Effector memory CD8-positive, alpha-beta T cell (primary cell): ENCODE data around the gene LDLRAD3.

ENCODE experiments used
- ATAC-seq: fragments of 150-1000 bp; cut with Tn5 transposase; replicated peaks from 2 replicates; pipeline ENCODE4 v1.10.0; 2021; ENCODE audit warnings: mild to moderate bottlenecking, moderate library complexity
- DNase-seq, 3 experiments: peaks; one replicate each; pipeline ENCODE4 v3.0.0; 2021
- H3K27ac Mint-ChIP-seq, 2 donors: one replicate each; pipeline ENCODE4 v1.8.0; 2022; ENCODE audit warnings: mild to moderate bottlenecking in 2 of 2, mixed read lengths in 2 of 2, moderate library complexity in 2 of 2
- H3K27me3 Mint-ChIP-seq, 2 donors: one replicate each; pipeline ENCODE4 v1.8.0; 2022; ENCODE audit warnings: mixed read lengths in 2 of 2
- H3K36me3 Mint-ChIP-seq: one replicate; pipeline ENCODE4 v1.8.0; 2022; ENCODE audit warnings: mild to moderate bottlenecking, moderate library complexity, mixed read lengths; ENCODE audit not compliant: insufficient read depth
- H3K4me1 Mint-ChIP-seq, 2 donors: one replicate each; pipeline ENCODE4 v1.8.0; 2022; ENCODE audit warnings: low read depth in 2 of 2, mixed read lengths in 2 of 2
- H3K4me3 Mint-ChIP-seq, 2 donors: one replicate each; pipeline ENCODE4 v1.8.0; 2022; ENCODE audit warnings: mild to moderate bottlenecking in 2 of 2, mixed read lengths in 2 of 2, moderate library complexity in 2 of 2
- H3K9me3 Mint-ChIP-seq, 2 donors: one replicate each; pipeline ENCODE4 v1.8.0; 2022; ENCODE audit warnings: mixed read lengths in 2 of 2

The LDLRAD3 gene

GRCh38 chr11:35950082-35950481 is 6.2 kb downstream of the LDLRAD3 start:
- no peak for DNase-seq
- Mint-ChIP-seq H3K4me3 (no peak overlapping the region), H3K27me3 (peaks cover 36 to 61% of the 10 kb centered on the region in 2 donors), H3K27ac (no peak overlapping the region), H3K9me3 (no peaks in the 10 kb centered on the region), H3K36me3 (no peaks in the 10 kb centered on the region), H3K4me1 (peaks cover 0 to 4% of the 10 kb centered on the region in 2 donors)
- no peak for ATAC-seq

- H3K27me3 Mint-ChIP-seq: peaks cover 27 to 45% of the 10 kb centered on the region in 2 donors
- H3K9me3 Mint-ChIP-seq: no peaks in the 10 kb centered on the region
- no peaks in the 10 kb centered on the region for H3K4me1 Mint-ChIP-seq
- no peak overlapping the region for H3K27ac Mint-ChIP-seq
- H3K36me3 Mint-ChIP-seq: no peaks in the 10 kb centered on the region
- no peak overlapping the region for H3K4me3 Mint-ChIP-seq
- DNase-seq (no peak), ATAC-seq (no peak)
Measured at GRCh38 chr11:35951680-35952079, 7.8 kb downstream of the LDLRAD3 start.

GRCh38 chr11:35953081-35953760 is 9.4 kb downstream of the LDLRAD3 start:
- DNase-seq: no peak
- Mint-ChIP-seq H3K9me3 (no peaks in the 10 kb centered on the region), H3K4me1 (no peaks in the 10 kb centered on the region), H3K27me3 (peaks cover 20 to 34% of the 10 kb centered on the region in 2 donors), H3K27ac (no peak overlapping the region), H3K4me3 (no peak overlapping the region), H3K36me3 (no peaks in the 10 kb centered on the region)
- ATAC-seq: no peak

GRCh38 chr11:35954205-35954604 is 10.3 kb downstream of the LDLRAD3 start:
- Mint-ChIP-seq H3K27me3 (peaks cover 13 to 24% of the 10 kb centered on the region in 2 donors), H3K4me3 (no peak overlapping the region), H3K9me3 (no peaks in the 10 kb centered on the region), H3K4me1 (no peaks in the 10 kb centered on the region), H3K36me3 (no peaks in the 10 kb centered on the region), H3K27ac (no peak overlapping the region)
- ATAC-seq (no peak), DNase-seq (no peak)

GRCh38 chr11:35955636-35956035 is 11.8 kb downstream of the LDLRAD3 start:
- Mint-ChIP-seq H3K4me3 (no peak overlapping the region), H3K27ac (no peak overlapping the region), H3K4me1 (no peaks in the 10 kb centered on the region), H3K9me3 (no peaks in the 10 kb centered on the region), H3K36me3 (no peaks in the 10 kb centered on the region), H3K27me3 (peaks cover 13% of the 10 kb centered on the region in 2 donors)
- ATAC-seq: no peak
- DNase-seq: no peak

- ATAC-seq: no peak
- H3K27ac Mint-ChIP-seq: no peak overlapping the region
- H3K4me3 Mint-ChIP-seq: no peak overlapping the region
- no peak for DNase-seq
- H3K27me3 Mint-ChIP-seq: peaks cover 24 to 26% of the 10 kb centered on the region in 2 donors
- no peaks in the 10 kb centered on the region for H3K9me3 Mint-ChIP-seq
- no peaks in the 10 kb centered on the region for H3K36me3 Mint-ChIP-seq
- H3K4me1 Mint-ChIP-seq: no peaks in the 10 kb centered on the region
Measured at GRCh38 chr11:35962369-35963138, 18.7 kb downstream of the LDLRAD3 start.

GRCh38 chr11:35963911-35964310 is 20.0 kb downstream of the LDLRAD3 start:
- no peaks in the 10 kb centered on the region for H3K9me3 Mint-ChIP-seq
- H3K36me3 Mint-ChIP-seq: no peaks in the 10 kb centered on the region
- DNase-seq: no peak
- H3K27me3 Mint-ChIP-seq: peaks cover 24 to 26% of the 10 kb centered on the region in 2 donors
- H3K27ac Mint-ChIP-seq: no peak overlapping the region
- no peak overlapping the region for H3K4me3 Mint-ChIP-seq
- H3K4me1 Mint-ChIP-seq: no peaks in the 10 kb centered on the region
- no peak for ATAC-seq

- no peak overlapping the region for H3K27ac Mint-ChIP-seq
- ATAC-seq (no peak), DNase-seq (no peak)
- H3K4me1 Mint-ChIP-seq: no peaks in the 10 kb centered on the region
- no peak overlapping the region for H3K4me3 Mint-ChIP-seq
- peaks cover 24 to 26% of the 10 kb centered on the region in 2 donors for H3K27me3 Mint-ChIP-seq
- no peaks in the 10 kb centered on the region for H3K36me3 Mint-ChIP-seq
- H3K9me3 Mint-ChIP-seq: no peaks in the 10 kb centered on the region
Measured at GRCh38 chr11:35964841-35965240, 21.0 kb downstream of the LDLRAD3 start.

- Mint-ChIP-seq H3K27me3 (peaks cover 27 to 35% of the 10 kb centered on the region in 2 donors), H3K36me3 (peaks cover 2% of the 10 kb centered on the region), H3K4me1 (no peaks in the 10 kb centered on the region), H3K9me3 (no peaks in the 10 kb centered on the region), H3K4me3 (no peak overlapping the region), H3K27ac (no peak overlapping the region)
- DNase-seq (no peak), ATAC-seq (no peak)
Measured at GRCh38 chr11:35967042-35967441, 23.2 kb downstream of the LDLRAD3 start.

- no peak for ATAC-seq
Measured at GRCh38 chr11:35968386-35969088, 24.7 kb downstream of the LDLRAD3 start.

GRCh38 chr11:35969089-35970042 is 25.5 kb downstream of the LDLRAD3 start:
- ATAC-seq (no peak), DNase-seq (no peak)
- Mint-ChIP-seq H3K27me3 (peaks cover 13 to 26% of the 10 kb centered on the region in 2 donors), H3K27ac (no peak overlapping the region), H3K9me3 (no peaks in the 10 kb centered on the region), H3K36me3 (peaks cover 2% of the 10 kb centered on the region), H3K4me1 (no peaks in the 10 kb centered on the region), H3K4me3 (no peak overlapping the region)

More at GRCh38 chr11:35968386-35969088, 24.7 kb downstream of the LDLRAD3 start:
- no peak overlapping the region for H3K4me3 Mint-ChIP-seq
- no peaks in the 10 kb centered on the region for H3K4me1 Mint-ChIP-seq
- no peak overlapping the region for H3K27ac Mint-ChIP-seq
- H3K27me3 Mint-ChIP-seq: peaks cover 16 to 34% of the 10 kb centered on the region in 2 donors
- no peaks in the 10 kb centered on the region for H3K9me3 Mint-ChIP-seq
- no peak for DNase-seq
- H3K36me3 Mint-ChIP-seq: peaks cover 2% of the 10 kb centered on the region

GRCh38 chr11:35970445-35970844 is 26.6 kb downstream of the LDLRAD3 start:
- no peaks in the 10 kb centered on the region for H3K4me1 Mint-ChIP-seq

More at GRCh38 chr11:35970445-35970844, 26.6 kb downstream of the LDLRAD3 start:
- Mint-ChIP-seq H3K36me3 (peaks cover 2% of the 10 kb centered on the region), H3K9me3 (peaks cover 0 to under 1% of the 10 kb centered on the region in 2 donors), H3K4me3 (no peak overlapping the region), H3K27ac (no peak overlapping the region), H3K27me3 (peaks cover 16 to 19% of the 10 kb centered on the region in 2 donors)
- ATAC-seq: no peak
- no peak for DNase-seq
